ENCODE data around the gene C2orf76.

GRCh38 chr2:119338272-119338671 is 28.4 kb downstream of the C2orf76 start:
- no peak for TF ChIP-seq POLR2A (IDR thresholded peaks at IDR 0.05)
- TF ChIP-seq, protein P1, sequence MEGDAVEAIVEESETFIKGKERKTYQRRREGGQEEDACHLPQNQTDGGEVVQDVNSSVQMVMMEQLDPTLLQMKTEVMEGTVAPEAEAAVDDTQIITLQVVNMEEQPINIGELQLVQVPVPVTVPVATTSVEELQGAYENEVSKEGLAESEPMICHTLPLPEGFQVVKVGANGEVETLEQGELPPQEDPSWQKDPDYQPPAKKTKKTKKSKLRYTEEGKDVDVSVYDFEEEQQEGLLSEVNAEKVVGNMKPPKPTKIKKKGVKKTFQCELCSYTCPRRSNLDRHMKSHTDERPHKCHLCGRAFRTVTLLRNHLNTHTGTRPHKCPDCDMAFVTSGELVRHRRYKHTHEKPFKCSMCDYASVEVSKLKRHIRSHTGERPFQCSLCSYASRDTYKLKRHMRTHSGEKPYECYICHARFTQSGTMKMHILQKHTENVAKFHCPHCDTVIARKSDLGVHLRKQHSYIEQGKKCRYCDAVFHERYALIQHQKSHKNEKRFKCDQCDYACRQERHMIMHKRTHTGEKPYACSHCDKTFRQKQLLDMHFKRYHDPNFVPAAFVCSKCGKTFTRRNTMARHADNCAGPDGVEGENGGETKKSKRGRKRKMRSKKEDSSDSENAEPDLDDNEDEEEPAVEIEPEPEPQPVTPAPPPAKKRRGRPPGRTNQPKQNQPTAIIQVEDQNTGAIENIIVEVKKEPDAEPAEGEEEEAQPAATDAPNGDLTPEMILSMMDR (IDR thresholded peaks at IDR 0.05): no peak

All from prostate gland (tissue), 2 donors.